B cell (primary cell): Measurements from ENCODE around the gene ATOSA. TPM values are rescaled to one million over a fixed set of nuclear protein-coding genes. Genes with fewer than 3 reads are reported as not detected.

ENCODE experiments used
- ATAC-seq: fragments of 200-7000 bp; cut with Tn5 transposase; one replicate; pipeline ENCODE4 v1.10.0; 2021; ENCODE audit warnings: low read depth, mild to moderate bottlenecking, moderate number of reproducible peaks, moderate library complexity
- CTCF ChIA-PET: fragments of 350-600 bp; sonication (Branson Sonifier 250); formaldehyde crosslinking; loops from one replicate; lab custom pipeline; 2021; ENCODE audit warnings: antibody characterized with exemption, inconsistent platforms; lab: Charles Lee
- POLR2A ChIA-PET: fragments of 350-600 bp; sonication (Branson Sonifier 250); formaldehyde crosslinking; loops from one replicate; lab custom pipeline; 2021; ENCODE audit warnings: antibody characterized with exemption; lab: Charles Lee
- DNase-seq: peaks from one replicate; pipeline ENCODE4 v3.0.0; 2013
- H2AFZ ChIP-seq: 2 replicates; pipeline ENCODE4 v1.6.1; 2012; ENCODE audit warnings: mild to moderate bottlenecking, low read depth, low read length; ENCODE audit not compliant: insufficient read depth, poor library complexity, severe bottlenecking
- H3K27ac ChIP-seq, 2 donors: 1 replicate in 1 of 2; 2 replicates in 1 of 2; pipeline ENCODE4 v1.5.1; 2012 to 2013; ENCODE audit warnings: low read length in 2 of 2, mild to moderate bottlenecking in 2 of 2, moderate library complexity in 1 of 2
- H3K27me3 ChIP-seq, 4 experiments: fragments of 200-600 bp in 1 of 4; sonication (generic) in 1 of 4; replicated peaks in 1 of 4; 1 replicate in 2 of 4; 2 replicates in 2 of 4; pipeline versions ENCODE4 v1.6.1 to v1.7.0; 2013 to 2016; ENCODE audit warnings: low read length in 3 of 4, mild to moderate bottlenecking in 2 of 4, mixed read lengths in 1 of 4, moderate library complexity in 1 of 4; ENCODE audit not compliant: insufficient read depth in 4 of 4, control insufficient read depth in 3 of 4; ENCODE audit errors: control extremely low read depth in 1 of 4
- H3K36me3 ChIP-seq, 2 experiments: replicated peaks in 1 of 2; 1 replicate in 1 of 2; 2 replicates in 1 of 2; pipeline versions ENCODE4 v1.6.1 to v1.7.1; 2013; ENCODE audit warnings: low read length in 1 of 2; ENCODE audit not compliant: insufficient read depth in 2 of 2, control insufficient read depth in 1 of 2; ENCODE audit errors: control extremely low read depth in 1 of 2, extremely low read depth in 1 of 2
- H3K4me1 ChIP-seq, 2 donors: fragments of 200-600 bp in 1 of 2; sonication (generic) in 1 of 2; 1 replicate in 1 of 2; 2 replicates in 1 of 2; pipeline versions ENCODE4 v1.5.1 to v1.6.1; 2013 to 2017; ENCODE audit warnings: low read length in 2 of 2; ENCODE audit not compliant: control insufficient read depth in 2 of 2, insufficient read depth in 2 of 2
- H3K4me2 ChIP-seq: replicated peaks from 2 replicates; pipeline ENCODE3; 2012; ENCODE audit warnings: mild to moderate bottlenecking, low read depth, low read length; ENCODE audit not compliant: poor library complexity, severe bottlenecking
- H3K4me3 ChIP-seq, 5 experiments: fragments of 200-600 bp in 1 of 5; sonication (generic) in 1 of 5; 1 replicate in 3 of 5; 2 replicates in 2 of 5; pipeline versions ENCODE4 v1.5.1 to v1.7.0; 2011 to 2016; ENCODE audit warnings: low read length in 4 of 5, mild to moderate bottlenecking in 4 of 5, low read depth in 2 of 5, control low read depth in 1 of 5, moderate library complexity in 1 of 5; ENCODE audit not compliant: insufficient read depth in 1 of 5; ENCODE audit errors: control extremely low read depth in 1 of 5, extremely low read depth in 1 of 5
- H3K79me2 ChIP-seq: fragments of 200-600 bp; sonication (generic); one replicate; pipeline ENCODE4 v1.6.0; 2016; ENCODE audit warnings: low read length; ENCODE audit not compliant: control insufficient read depth, insufficient read depth
- H3K9ac ChIP-seq: fragments of 200-600 bp; sonication (generic); 2 replicates; pipeline ENCODE4 v1.6.1; 2017; ENCODE audit warnings: mild to moderate bottlenecking, low read length, moderate library complexity
- H3K9me3 ChIP-seq, 3 donors: one replicate each; pipeline versions ENCODE4 v1.6.1 to v1.7.1; 2013; ENCODE audit warnings: low read length in 2 of 3; ENCODE audit not compliant: control insufficient read depth in 2 of 3, insufficient read depth in 1 of 3; ENCODE audit errors: control extremely low read depth in 1 of 3
- H4K20me1 ChIP-seq: 2 replicates; pipeline ENCODE4 v1.6.0; 2012; ENCODE audit warnings: mild to moderate bottlenecking, low read length; ENCODE audit not compliant: insufficient read depth, control insufficient read depth, poor library complexity, severe bottlenecking
- H3K27ac Mint-ChIP-seq: one replicate; pipeline ENCODE4 v1.8.0; 2021; ENCODE audit warnings: mixed read lengths
- H3K27me3 Mint-ChIP-seq: one replicate; pipeline ENCODE4 v1.8.0; 2021; ENCODE audit warnings: mixed read lengths
- H3K4me1 Mint-ChIP-seq: one replicate; pipeline ENCODE4 v1.8.0; 2021; ENCODE audit warnings: mixed read lengths
- H3K4me3 Mint-ChIP-seq: one replicate; pipeline ENCODE4 v1.8.0; 2021; ENCODE audit warnings: mixed read lengths
- H3K9me3 Mint-ChIP-seq: one replicate; pipeline ENCODE4 v1.8.0; 2022; ENCODE audit warnings: mixed read lengths; ENCODE audit not compliant: insufficient read depth
- EZH2 ChIP-seq: IDR thresholded peaks from 2 replicates; pipeline ENCODE4 v1.6.1; 2012; ENCODE audit warnings: borderline replicate concordance, low read depth, mild to moderate bottlenecking, moderate library complexity, low read length; ENCODE audit not compliant: insufficient read depth, poor library complexity, severe bottlenecking
- WGBS: methylation state at CpG from one replicate; pipeline ENCODE4 v1.1.5; 2013; ENCODE audit warnings: missing lambda C conversion rate; ENCODE audit not compliant: insufficient coverage; 5-methylcytosine and 5-hydroxymethylcytosine counted together
- intact Hi-C: fragments of 100-400 bp; cut with micrococcal nuclease; formaldehyde crosslinking; loops from one replicate; pipeline ENCODE4 v1.10.0; 2022
- polyA plus RNA-seq: library from polyadenylated mRNA; depleted of rRNA; stranded (reverse); fragments of >200 nt; gene quantifications from 2 replicates; pipeline ENCODE4 v1.2.3, GENCODE V29; 2012
- total RNA-seq, 2 donors: library from RNA; stranded (reverse); fragments of 120-200 nt in 1 of 2; gene quantifications; 1 replicate in 1 of 2; 2 replicates in 1 of 2; pipeline versions ENCODE4 v1.2.3 to v1.2.4, GENCODE V29; 2013 to 2022
- TF ChIP-seq, protein P1 (sequence below): fragments of 200-600 bp; IDR thresholded peaks from one replicate; pipeline ENCODE4 v1.8.0; 2022; ENCODE audit warnings: antibody characterized with exemption, mild to moderate bottlenecking

ATOSA gene
- total and polyA plus RNA-seq, 2 donors (not counting 1 experiment from before 2014, with no cell fraction given): 73.4 to 198 TPM

DNA sequence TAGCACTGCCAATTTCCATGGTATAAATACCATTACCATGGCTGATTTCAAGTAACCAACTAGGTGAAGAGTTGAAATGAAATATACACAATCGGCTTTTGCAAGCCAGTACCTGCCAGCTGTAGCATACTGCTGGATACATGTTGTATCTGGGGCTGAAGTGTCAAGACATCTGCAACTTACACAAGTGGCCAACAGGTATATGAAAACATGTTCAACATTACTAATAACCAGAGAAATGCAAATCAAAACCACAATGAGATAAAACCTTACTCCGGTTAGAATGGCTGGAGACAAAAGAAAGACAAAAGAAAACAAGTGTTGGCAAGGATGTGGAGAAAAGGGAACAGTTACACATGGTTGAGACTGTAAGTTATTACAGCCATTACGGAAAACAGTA is 11.6 kb downstream of the ATOSA start:
- POLR2A ChIA-PET: no interaction called here
- peaks cover 11 to 86% of the 10 kb centered on the region in 2 experiments for H3K36me3 ChIP-seq
- H3K79me2 ChIP-seq: peaks cover 88% of the 10 kb centered on the region

DNA sequence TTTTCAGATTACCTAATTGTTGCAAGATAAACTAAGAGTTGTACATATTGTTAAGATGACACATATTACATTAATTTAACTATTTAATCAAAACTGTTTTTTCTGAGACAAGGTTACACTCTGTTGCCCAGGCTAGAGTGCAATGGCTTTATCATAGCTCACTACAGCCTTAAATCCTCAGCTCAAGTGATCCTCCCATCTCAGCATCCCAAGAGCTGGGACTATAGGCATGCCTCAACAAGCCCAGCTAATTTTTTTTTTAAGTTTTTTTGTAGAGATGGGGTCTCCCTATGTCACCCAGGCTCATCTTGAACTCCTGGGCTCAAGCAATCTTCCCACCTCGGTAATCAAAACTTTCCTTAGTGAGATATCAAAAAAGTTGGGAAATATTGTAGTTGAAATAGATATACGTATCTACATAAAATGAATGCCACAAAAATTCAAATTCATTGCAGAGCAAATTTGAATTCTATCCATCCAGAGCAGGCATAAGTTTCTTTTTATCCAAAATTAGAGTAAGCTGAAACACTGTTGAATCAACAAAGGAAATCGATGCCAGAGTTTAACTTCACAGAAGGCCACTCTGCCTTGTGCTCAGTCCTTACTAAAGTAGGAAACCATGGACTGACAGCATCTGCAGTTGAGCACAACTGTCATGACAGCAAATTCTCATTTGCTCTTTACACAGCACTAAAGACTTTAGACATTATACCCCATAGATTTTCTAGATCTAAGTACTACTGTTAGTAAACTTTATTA is 15.5 kb downstream of the ATOSA start:
- intact Hi-C loops: no loop called here
- Mint-ChIP-seq H3K9me3 (no peaks in the 10 kb centered on the region), H3K27me3 (no peaks in the 10 kb centered on the region), H3K27ac (no peak overlapping the region), H3K4me1 (peaks cover 22% of the 10 kb centered on the region), H3K4me3 (no peak overlapping the region)
- DNase-seq: no peak
- no peaks in the 10 kb centered on the region for H3K4me1 ChIP-seq
- peaks cover 66% of the 10 kb centered on the region for H4K20me1 ChIP-seq
- no peak overlapping the region for H3K4me2 ChIP-seq
- ChIA-PET POLR2A (no interaction called here), CTCF (interaction anchor here (1.6 to 2.4 kb wide), 2 partner anchors 16 to 71 kb away, joined by 5 to 7 read pairs; no protein-coding TSS in a partner anchor)
- H3K9me3 ChIP-seq: no peaks in the 10 kb centered on the region
- no peak overlapping the region for H2AFZ ChIP-seq
- peaks cover 76% of the 10 kb centered on the region for H3K79me2 ChIP-seq
- H3K27me3 ChIP-seq: no peaks in the 10 kb centered on the region
- no peak overlapping the region for H3K4me3 ChIP-seq
- H3K27ac ChIP-seq: peak overlapping the region in 1 of 2 donors; percentile 33
- no peak for ATAC-seq
- WGBS: 100% methylated on average over 1 of the region's 3 CpGs
- no peak for TF ChIP-seq EZH2
- TF ChIP-seq, protein P1, sequence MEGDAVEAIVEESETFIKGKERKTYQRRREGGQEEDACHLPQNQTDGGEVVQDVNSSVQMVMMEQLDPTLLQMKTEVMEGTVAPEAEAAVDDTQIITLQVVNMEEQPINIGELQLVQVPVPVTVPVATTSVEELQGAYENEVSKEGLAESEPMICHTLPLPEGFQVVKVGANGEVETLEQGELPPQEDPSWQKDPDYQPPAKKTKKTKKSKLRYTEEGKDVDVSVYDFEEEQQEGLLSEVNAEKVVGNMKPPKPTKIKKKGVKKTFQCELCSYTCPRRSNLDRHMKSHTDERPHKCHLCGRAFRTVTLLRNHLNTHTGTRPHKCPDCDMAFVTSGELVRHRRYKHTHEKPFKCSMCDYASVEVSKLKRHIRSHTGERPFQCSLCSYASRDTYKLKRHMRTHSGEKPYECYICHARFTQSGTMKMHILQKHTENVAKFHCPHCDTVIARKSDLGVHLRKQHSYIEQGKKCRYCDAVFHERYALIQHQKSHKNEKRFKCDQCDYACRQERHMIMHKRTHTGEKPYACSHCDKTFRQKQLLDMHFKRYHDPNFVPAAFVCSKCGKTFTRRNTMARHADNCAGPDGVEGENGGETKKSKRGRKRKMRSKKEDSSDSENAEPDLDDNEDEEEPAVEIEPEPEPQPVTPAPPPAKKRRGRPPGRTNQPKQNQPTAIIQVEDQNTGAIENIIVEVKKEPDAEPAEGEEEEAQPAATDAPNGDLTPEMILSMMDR: no peak
- peaks cover 16 to 84% of the 10 kb centered on the region in 2 experiments for H3K36me3 ChIP-seq
- no peak overlapping the region for H3K9ac ChIP-seq

More for the DNA sequence above, 11.6 kb downstream of the ATOSA start:
- Histone ChIP-seq H4K20me1 (peaks cover 60% of the 10 kb centered on the region), H3K4me2 (no peak overlapping the region), H3K27me3 (no peaks in the 10 kb centered on the region), H3K4me1 (no peaks in the 10 kb centered on the region), H3K4me3 (no peak overlapping the region), H2AFZ (no peak overlapping the region), H3K9ac (no peak overlapping the region), H3K9me3 (no peaks in the 10 kb centered on the region), H3K27ac (peak overlapping the region in 1 of 2 donors; percentile 7)
- WGBS: no CpG with 5 or more reads among the region's 3 CpGs
- DNase-seq (no peak), ATAC-seq (no peak)
- Mint-ChIP-seq H3K27me3 (no peaks in the 10 kb centered on the region), H3K27ac (no peak overlapping the region), H3K4me1 (peaks cover 23% of the 10 kb centered on the region), H3K4me3 (no peak overlapping the region), H3K9me3 (no peaks in the 10 kb centered on the region)
- TF ChIP-seq, protein P1: no peak
- TF ChIP-seq EZH2: no peak
- CTCF ChIA-PET: no interaction called here
- intact Hi-C loops: no loop called here
